GF-D8 (cell line): ENCODE results near the gene LDLRAD4.
"Not testable (repeated sequence)": the region's sequence is repeated elsewhere in the genome, so short reads cannot be mapped to it uniquely, and the experiment has no call there.

Experiments used
- DNase-seq: peaks from one replicate; lab custom pipeline; 2025; lab: John Stamatoyannopoulos, UW

Gene LDLRAD4

DNA sequence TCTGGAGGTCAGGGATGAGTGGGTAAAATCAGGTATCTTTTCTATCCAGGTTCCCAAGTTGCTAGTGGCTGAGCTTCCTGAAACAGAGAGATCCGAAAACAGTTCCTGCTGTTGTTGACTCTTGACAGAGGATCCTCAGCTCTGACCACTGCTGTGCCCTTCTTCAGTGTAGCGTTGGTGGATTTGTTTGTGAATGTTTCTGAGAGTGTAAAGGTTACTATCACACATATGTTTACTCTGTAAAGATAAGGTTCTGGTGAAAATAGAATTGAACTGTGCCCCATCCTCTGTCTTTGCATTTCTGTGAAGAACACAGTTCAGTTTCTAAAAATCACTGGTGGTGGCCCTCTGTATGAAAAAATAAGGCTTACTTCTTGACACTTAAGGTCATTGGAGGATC is 119.8 kb downstream of the LDLRAD4 start:
- DNase-seq = no peak

DNA sequence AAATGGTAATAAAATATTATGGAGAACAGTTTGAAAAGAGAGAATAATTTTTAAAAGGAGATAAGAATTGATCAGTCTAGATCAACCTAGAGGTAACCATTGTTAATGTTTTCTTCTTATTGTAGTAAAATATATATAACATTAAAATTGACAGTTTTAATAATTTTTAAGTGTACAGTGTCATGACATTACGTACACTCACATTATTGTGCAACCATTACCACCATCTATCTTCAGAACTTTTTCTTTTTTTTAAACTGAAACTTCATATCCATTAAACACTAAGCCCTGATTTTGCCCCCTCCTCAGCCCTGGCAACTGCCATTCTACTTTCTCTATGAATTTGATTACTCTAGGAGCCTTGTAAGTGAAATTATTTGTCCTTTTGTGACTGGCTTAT is 121.1 kb downstream of the LDLRAD4 start:
- DNase-seq = no peak

DNA sequence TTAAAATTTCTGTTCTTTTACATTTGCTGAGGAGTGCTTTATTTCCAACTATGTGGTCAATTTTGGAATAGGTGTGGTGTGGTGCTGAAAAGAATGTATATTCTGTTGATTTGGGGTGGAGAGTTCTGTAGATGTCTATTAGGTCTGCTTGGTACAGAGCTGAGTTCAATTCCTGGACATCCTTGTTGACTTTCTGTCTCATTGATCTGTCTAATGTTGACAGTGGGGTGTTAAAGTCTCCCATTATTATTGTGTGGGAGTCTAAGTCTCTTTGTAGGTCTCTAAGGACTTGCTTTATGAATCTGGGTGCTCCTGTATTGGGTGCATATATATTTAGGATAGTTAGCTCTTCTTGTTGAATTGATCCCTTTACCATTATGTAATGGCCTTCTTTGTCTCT is 127.9 kb downstream of the LDLRAD4 start:
- not testable (repeated sequence) for DNase-seq

DNA sequence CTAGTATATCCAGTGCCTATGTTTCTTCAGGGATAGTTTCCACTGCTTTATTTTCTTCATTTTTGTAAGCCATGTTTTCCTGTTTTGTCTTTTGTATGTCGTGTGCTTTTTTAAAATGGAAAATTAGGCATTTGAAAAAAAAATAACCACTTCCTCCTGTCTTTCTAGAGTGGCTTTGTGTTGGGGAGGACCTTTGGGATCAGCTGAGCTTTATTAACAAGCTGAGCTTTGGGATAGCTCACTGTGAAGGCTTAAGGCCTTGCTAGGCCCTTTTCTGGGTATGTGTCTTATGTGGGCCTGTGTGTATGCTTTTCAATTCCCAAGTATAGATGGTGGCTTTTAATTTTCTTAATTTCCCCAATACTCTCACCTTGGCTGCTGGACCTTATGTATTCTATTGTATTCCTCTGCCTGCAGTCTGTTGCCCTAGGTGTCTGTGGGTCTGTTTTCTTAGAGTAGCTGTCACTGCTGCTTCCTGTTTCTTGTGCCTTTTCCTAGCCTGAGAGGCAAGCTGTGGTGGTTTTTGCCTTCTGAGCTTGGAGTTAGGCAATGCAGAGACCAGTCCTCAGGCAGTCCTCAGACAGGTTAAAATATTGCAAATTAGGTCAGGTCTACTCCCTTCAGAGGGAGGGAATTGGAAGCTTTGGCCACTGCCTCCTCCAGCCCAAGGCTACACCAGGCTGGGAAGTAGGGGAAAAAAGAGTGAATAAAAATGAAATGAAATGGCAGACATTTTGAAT is 134.7 kb downstream of the LDLRAD4 start:
- peak; percentile 69 for DNase-seq

DNA sequence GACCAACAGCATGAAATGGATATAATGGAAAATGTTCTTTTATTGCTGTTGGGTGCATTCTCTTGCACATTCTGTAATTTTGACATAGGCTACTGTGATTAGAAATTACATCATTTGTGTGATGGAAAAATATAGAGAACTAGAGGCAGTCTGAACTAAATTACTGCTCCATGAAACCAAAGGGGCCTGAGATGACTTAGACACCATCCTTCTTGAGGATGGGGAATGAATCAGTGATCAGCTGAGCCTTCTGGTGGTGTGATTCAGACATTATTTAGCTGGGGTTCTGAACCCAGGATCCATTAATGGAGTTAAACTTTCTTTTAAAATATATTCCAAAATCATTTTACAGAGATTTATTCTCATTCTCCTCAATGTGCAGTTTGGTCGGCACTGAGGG is 135.8 kb downstream of the LDLRAD4 start:
- DNase-seq = no peak

DNA sequence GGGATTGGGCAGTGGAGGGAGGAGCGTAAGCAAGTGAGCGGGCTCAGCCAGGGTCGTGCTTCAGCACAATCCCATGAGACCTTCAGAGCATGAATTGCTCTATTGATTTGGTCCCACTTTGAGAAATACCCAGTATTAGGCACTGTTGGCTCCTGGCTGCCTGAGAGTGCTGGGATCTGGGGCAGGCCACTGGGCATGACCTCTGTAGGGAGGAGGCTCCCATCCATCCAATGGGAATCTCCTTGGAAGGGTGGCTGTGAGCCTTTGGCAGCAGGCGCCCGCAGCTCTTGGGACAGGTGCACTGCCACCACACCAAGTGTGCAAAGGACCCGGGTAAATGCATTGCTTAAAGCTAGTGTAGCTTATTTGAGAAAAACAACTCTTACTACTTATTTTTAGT is 137.5 kb downstream of the LDLRAD4 start:
- DNase-seq = no peak

GRCh38 chr18:13357289-13357688 is 138.7 kb downstream of the LDLRAD4 start:
- DNase-seq = no peak

GRCh38 chr18:13359210-13359609 is 140.7 kb downstream of the LDLRAD4 start:
- no peak for DNase-seq

DNA sequence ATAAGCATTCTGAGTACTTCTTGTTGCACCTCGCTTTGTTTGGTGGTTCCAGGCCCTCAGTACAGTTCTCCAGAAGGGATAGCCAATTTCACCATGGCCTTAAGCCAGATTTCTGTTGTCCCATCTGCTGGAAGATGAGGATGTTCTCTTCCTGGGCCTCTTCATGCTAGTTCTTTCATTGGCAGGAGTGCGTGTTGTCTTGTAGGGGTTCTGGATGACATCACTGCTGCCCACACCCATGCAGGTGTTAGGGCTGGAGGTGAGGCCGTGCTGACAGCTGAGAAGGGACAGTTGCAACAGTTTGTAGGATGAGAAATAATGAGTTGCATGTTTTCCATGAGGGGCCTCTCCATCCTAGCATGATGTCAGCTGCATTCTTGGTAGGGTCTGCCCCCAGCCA is 142.9 kb downstream of the LDLRAD4 start:
- DNase-seq = no peak

- no peak for DNase-seq
These were observed 143.5 kb downstream of the LDLRAD4 start for GRCh38 chr18:13362051-13362450.

DNA sequence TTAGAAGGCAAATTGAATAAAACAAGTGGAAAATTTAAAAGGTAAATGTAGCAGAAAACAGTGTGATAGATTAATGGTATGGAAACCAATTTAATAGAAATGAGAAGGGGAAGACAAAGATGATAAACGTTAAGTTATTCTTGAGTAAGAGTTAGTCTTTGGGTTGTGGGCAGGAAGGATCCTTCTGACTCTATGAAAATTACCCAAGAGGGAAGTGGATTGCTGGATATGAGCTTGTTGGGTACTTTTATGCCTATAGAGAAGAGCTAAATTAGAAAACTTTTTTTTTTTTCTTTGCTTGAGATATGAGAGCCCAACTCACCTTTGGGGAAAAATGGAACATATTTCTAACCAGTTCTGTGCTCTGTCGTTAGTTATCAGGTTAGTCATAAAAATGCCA is 144.0 kb downstream of the LDLRAD4 start:
- DNase-seq = no peak

DNA sequence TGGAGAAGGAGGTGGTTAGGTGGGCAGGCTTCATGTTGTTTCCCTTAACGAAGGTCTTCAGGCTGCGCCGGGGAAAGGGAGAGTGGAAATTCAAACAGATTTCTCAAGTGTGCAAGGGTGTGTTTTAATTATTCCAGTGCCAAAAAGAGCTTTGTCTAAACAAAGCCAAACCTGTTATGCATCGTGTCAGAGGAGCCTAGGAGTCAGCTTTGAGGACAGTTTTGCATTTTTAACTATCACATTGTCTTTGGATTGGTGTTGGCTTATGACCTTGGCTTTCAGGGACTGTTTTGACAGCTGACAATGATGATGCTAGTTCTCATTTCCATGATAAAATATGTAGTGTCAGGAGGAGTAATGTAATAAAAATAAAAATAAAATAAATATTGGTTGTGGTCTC is 144.8 kb downstream of the LDLRAD4 start:
- no peak for DNase-seq

GRCh38 chr18:13364721-13365205 is 146.2 kb downstream of the LDLRAD4 start:
- DNase-seq = no peak

DNA sequence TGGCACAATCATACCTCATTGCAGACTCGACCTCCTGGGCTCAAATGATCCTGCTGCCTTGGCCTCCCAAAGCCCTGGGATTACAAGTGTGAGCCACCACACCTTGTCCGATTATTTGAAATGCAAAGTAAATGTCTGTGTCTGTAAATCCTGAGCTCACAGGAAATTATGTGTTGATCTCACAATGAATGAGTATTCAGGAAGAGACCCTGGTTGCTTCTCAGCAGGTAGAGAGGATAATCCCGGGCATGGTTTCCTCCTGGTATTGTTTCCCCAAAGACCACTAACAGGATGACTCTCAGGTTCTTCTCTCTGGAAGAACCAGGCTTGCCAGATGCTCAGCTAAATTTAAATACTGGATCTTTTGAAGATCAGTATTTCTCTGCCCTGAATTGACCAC is 147.6 kb downstream of the LDLRAD4 start:
- DNase-seq = no peak

DNA sequence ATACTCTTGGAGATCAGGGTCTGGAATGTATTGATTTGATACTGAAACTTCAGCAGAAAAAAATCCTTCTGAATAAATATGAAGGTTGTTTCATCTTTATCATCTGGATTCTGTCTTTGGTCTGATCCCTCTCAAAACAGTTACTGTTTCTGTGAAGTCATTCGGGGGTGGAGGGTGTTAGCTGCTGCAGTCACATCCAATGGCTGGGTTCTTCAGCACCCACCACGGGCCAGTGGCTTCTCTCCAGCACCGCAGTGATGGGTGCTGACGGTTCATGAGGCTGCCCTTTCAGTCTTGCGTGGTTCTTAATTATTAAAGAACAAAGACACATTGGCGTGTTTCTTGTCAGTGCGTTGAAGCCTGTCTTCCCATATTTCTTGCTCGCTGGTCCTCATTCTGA is 148.0 kb downstream of the LDLRAD4 start:
- DNase-seq = no peak

GRCh38 chr18:13366962-13367892 is 148.7 kb downstream of the LDLRAD4 start:
- no peak for DNase-seq

DNA sequence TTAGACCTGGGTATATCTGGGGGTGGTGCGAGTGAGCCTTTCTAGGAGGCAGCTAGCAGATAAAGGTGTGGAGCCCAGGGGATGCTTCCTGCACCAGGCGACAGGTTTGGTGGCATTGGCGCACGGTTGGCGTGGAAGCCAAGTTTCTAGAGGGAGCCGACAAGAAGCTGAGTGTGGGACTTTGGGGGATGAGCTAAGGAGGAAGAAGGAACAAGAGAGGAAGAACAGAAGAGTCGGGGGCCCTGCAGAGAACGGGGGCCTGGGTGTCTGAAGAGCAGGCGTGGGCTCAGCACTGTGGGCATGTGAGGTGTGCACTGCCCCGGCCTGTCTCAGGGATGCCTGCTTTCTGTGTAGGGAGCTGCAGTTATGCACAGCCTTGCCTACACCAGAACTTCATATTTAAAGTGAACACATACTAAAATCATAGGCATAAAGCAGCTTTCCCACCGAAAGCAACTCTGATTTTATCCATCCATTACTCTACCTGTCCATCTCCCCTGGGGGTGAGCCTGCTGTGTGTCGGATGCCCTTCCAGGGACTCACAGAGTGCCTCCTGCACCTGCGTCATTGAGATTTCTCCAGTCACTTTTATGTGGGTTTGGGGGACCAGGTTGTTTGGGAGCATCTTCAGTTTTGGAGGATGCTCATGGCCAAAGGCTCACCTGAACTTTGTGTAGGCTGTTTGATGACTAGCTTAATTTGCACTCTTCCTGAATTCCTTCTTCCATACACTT is 149.7 kb downstream of the LDLRAD4 start:
- DNase-seq = no peak

GRCh38 chr18:13369353-13369752 is 150.8 kb downstream of the LDLRAD4 start:
- no peak for DNase-seq

GRCh38 chr18:13369756-13370510 is 151.4 kb downstream of the LDLRAD4 start:
- no peak for DNase-seq

GRCh38 chr18:13370995-13371625 is 152.6 kb downstream of the LDLRAD4 start:
- DNase-seq = no peak
